Measurements from ENCODE around the gene HOXB9. TPM values are rescaled to one million over a fixed set of nuclear protein-coding genes. Genes with fewer than 3 reads are reported as not detected.
A peak's percentile ranks its signal among the peaks of the same experiment; 100 is the strongest.

Gene HOXB9
- total and polyA plus RNA-seq, 2 donors (not counting 3 experiments of a cell fraction or from before 2014, with no cell fraction given) = 0.79 to 1.1 TPM

- no TSS peak for BruUV-seq (replicated peaks)
- ChIA-PET POLR2A (interaction anchor here (1.4 kb wide), 1 partner anchor 14 kb away, joined by 4 read pairs; no protein-coding TSS in a partner anchor), CTCF (interaction anchor here (0.6 to 4.9 kb wide), 25 partner anchors 10 to 600 kb away, joined by 3 to 26 read pairs (median 5); partner anchors contain the start of genes HOXB5 and HOXB9)
- DNase-seq (ENCODE audit: low read depth, low spot score) (peak; percentile 68), FAIRE-seq (peak; percentile 79)
- peak overlapping the region; percentile 52 to 86 (median 80) for H3K4me3 ChIP-seq (replicated peaks in 1 of 3; ENCODE audit: insufficient read depth in 1 of 3, low read depth in 1 of 3, low read length in 3 of 3)
- peaks cover 32% of the 10 kb centered on the region for H3K4me1 ChIP-seq (ENCODE audit: control insufficient read depth, extremely low read depth, insufficient read depth, low read length)
- peak overlapping the region; percentile 49 for H3K9ac ChIP-seq (replicated peaks; ENCODE audit: extremely low read depth, insufficient read depth, low read length)
- H3K4me2 ChIP-seq (ENCODE audit: insufficient read depth, low read length) = peak overlapping the region; percentile 85
- H3K27me3 ChIP-seq (ENCODE audit: control insufficient read depth in 2 of 2, insufficient read depth in 2 of 2, low read length in 2 of 2) = peaks cover 22 to 29% of the 10 kb centered on the region in 2 experiments
- dilution Hi-C loops (cut with MboI; ENCODE audit: extremely low pct_ligation_motif_present, low sequenced_read_pairs) (no loop called here), intact Hi-C loops (cut with micrococcal nuclease) (loop anchor here (1.0 kb wide), 1 partner anchor 8 kb away; the partner anchor contains the start of gene HOXB6)
- no peaks in the 10 kb centered on the region for H3K9me3 ChIP-seq (replicated peaks; ENCODE audit: control insufficient read depth, insufficient read depth, low read length)
- H3K27ac ChIP-seq (ENCODE audit: insufficient read depth, low read depth, low read length) = peak overlapping the region; percentile 31
- H4K20me1 ChIP-seq (replicated peaks; ENCODE audit: control insufficient read depth, extremely low read depth, insufficient read depth, low read length) = no peaks in the 10 kb centered on the region
- peak overlapping the region; percentile 92 for H2AFZ ChIP-seq (ENCODE audit: low read depth, low read length)
- H3K36me3 ChIP-seq (ENCODE audit: control insufficient read depth in 2 of 2, extremely low read depth in 1 of 2, insufficient read depth in 2 of 2, low read length in 2 of 2) = no peaks in the 10 kb centered on the region
- peaks cover 19% of the 10 kb centered on the region for H3K79me2 ChIP-seq (ENCODE audit: control insufficient read depth, insufficient read depth, low read length)
- no peak for TF ChIP-seq FOS (IDR thresholded peaks at IDR 0.05; ENCODE audit: borderline replicate concordance, insufficient read depth, low read length)
- TF ChIP-seq EZH2 (IDR thresholded peaks at IDR 0.05; ENCODE audit: borderline replicate concordance, low read depth, low read length, severe bottlenecking) = no peak
- no peak for TF ChIP-seq POLR2AphosphoS5 (IDR thresholded peaks at IDR 0.05; ENCODE audit: insufficient read depth, low read depth, low read length)
- TF ChIP-seq MYC (IDR thresholded peaks at IDR 0.05; ENCODE audit: low read depth, low read length) = no peak
- no peak for TF ChIP-seq MAX (IDR thresholded peaks at IDR 0.05; ENCODE audit: insufficient read depth, insufficient read length)
- H3K9me1 ChIP-seq (replicated peaks; ENCODE audit: control insufficient read depth, extremely low read depth, insufficient read depth, low read length) = no peaks in the 10 kb centered on the region
Measured at GRCh38 chr17:48612456-48612853, 13.7 kb downstream of the HOXB9 start.

Measured in endothelial cell of umbilical vein (primary cell).